Measurements from ENCODE around the gene SSH2. TPM values are rescaled to one million over a fixed set of nuclear protein-coding genes. Genes with fewer than 3 reads are reported as not detected.
"Not testable (repeated sequence)": the region's sequence is repeated elsewhere in the genome, so short reads cannot be mapped to it uniquely, and the experiment has no call there.

The SSH2 gene
- total RNA-seq, 1 experiment from 2014 or later: 8.5 TPM

GRCh38 chr17:29677221-29677791 lies 252.7 kb downstream of the SSH2 start:
- no peak overlapping the region for H3K27ac ChIP-seq (ENCODE audit: low read length)
- intact Hi-C loops (cut with micrococcal nuclease): no loop called here
- DNase-seq: no peak
- no peak overlapping the region for H3K4me2 ChIP-seq (ENCODE audit: low read length)
- no peaks in the 10 kb centered on the region for H3K9me2 ChIP-seq (replicated peaks; ENCODE audit: low read length)
- no peaks in the 10 kb centered on the region for H3K27me3 ChIP-seq (ENCODE audit: low read length)
- CTCF ChIA-PET: no interaction called here
- no peak overlapping the region for H3K9ac ChIP-seq (ENCODE audit: low read length)
- no peaks in the 10 kb centered on the region for H3F3A ChIP-seq (ENCODE audit: low read length, unreplicated experiment)
- no peak overlapping the region for H3K4me3 ChIP-seq (ENCODE audit: low read length)
- no peaks in the 10 kb centered on the region for H3K79me2 ChIP-seq (ENCODE audit: low read length)
- no peaks in the 10 kb centered on the region for H3K36me3 ChIP-seq (ENCODE audit: low read depth, low read length)
- POLR2A ChIA-PET (ENCODE audit: unreplicated experiment): interaction anchor here (0.7 kb wide), 1 partner anchor 104 kb away, joined by 5 read pairs; no protein-coding TSS in a partner anchor
- TF ChIP-seq EZH2phosphoT487 (IDR thresholded peaks at IDR 0.05; ENCODE audit: borderline replicate concordance, low read length) (no peak), CTCF (conservative IDR thresholded peaks at IDR 0.05; ENCODE audit: low read depth, low read length) (no peak), EZH2 (IDR thresholded peaks at IDR 0.05; ENCODE audit: low read length, unreplicated experiment) (no peak)
- H4K20me1 ChIP-seq (ENCODE audit: low read length): no peaks in the 10 kb centered on the region
- no peaks in the 10 kb centered on the region for H3K9me3 ChIP-seq (ENCODE audit: low read length)
- BruUV-seq (replicated peaks): no TSS peak
- H3K4me1 ChIP-seq (ENCODE audit: insufficient read depth, low read length): no peaks in the 10 kb centered on the region
- no peak for ATAC-seq
- H2AFZ ChIP-seq (ENCODE audit: low read length): no peak overlapping the region

GRCh38 chr17:29675961-29676360 lies 254.1 kb downstream of the SSH2 start:
- H3K4me1 ChIP-seq (ENCODE audit: insufficient read depth, low read length); BruUV-seq (replicated peaks); DNase-seq; H3K36me3 ChIP-seq (ENCODE audit: low read depth, low read length); H3K9me2 ChIP-seq (replicated peaks; ENCODE audit: low read length); POLR2A ChIA-PET (ENCODE audit: unreplicated experiment); ATAC-seq; H2AFZ ChIP-seq (ENCODE audit: low read length); intact Hi-C loops (cut with micrococcal nuclease); H3K9ac ChIP-seq (ENCODE audit: low read length); H3K79me2 ChIP-seq (ENCODE audit: low read length); H3K4me3 ChIP-seq (ENCODE audit: low read length); H3K27ac ChIP-seq (ENCODE audit: low read length); H3K4me2 ChIP-seq (ENCODE audit: low read length); H3F3A ChIP-seq (ENCODE audit: low read length, unreplicated experiment); H4K20me1 ChIP-seq (ENCODE audit: low read length); CTCF ChIA-PET; H3K9me3 ChIP-seq (ENCODE audit: low read length); H3K27me3 ChIP-seq (ENCODE audit: low read length): not testable (repeated sequence)

DNA sequence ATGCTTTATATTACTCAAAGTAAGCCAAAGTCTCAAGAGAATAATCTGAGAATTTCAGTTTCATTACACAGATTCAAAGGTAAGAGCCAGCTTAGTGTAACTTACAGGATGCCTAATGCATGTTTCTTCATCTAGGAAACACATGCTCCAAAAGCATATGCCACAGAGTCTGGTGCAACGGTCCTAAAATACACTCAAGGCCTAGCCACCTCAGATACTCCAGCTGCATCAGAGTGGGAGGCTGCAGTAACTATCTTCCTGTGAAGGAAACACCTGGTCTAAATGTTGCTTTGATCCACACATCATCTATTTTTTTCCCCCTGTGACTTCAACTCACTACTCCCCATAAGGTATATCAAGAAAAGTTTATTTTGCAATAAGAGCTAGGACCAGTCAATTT lies 255.7 kb downstream of the SSH2 start:
- intact Hi-C loops (cut with micrococcal nuclease): no loop called here
- no peak overlapping the region for H3K4me2 ChIP-seq (ENCODE audit: low read length)
- no peaks in the 10 kb centered on the region for H3K27me3 ChIP-seq (ENCODE audit: low read length)
- CTCF ChIA-PET: interaction anchor here (0.7 kb wide), 1 partner anchor 9 kb away, joined by 4 read pairs; no protein-coding TSS in a partner anchor
- no peaks in the 10 kb centered on the region for H4K20me1 ChIP-seq (ENCODE audit: low read length)
- H3K36me3 ChIP-seq (ENCODE audit: low read depth, low read length): no peaks in the 10 kb centered on the region
- no peak for ATAC-seq
- no peak overlapping the region for H3K4me3 ChIP-seq (ENCODE audit: low read length)
- H3K27ac ChIP-seq (ENCODE audit: low read length): no peak overlapping the region
- H3F3A ChIP-seq (ENCODE audit: low read length, unreplicated experiment): no peaks in the 10 kb centered on the region
- H2AFZ ChIP-seq (ENCODE audit: low read length): no peak overlapping the region
- no peaks in the 10 kb centered on the region for H3K4me1 ChIP-seq (ENCODE audit: insufficient read depth, low read length)
- no peak for TF ChIP-seq CTCF (conservative IDR thresholded peaks at IDR 0.05; ENCODE audit: low read depth, low read length)
- no peak for TF ChIP-seq EZH2 (IDR thresholded peaks at IDR 0.05; ENCODE audit: low read length, unreplicated experiment)
- no peak for TF ChIP-seq EZH2phosphoT487 (IDR thresholded peaks at IDR 0.05; ENCODE audit: borderline replicate concordance, low read length)
- no TSS peak for BruUV-seq (replicated peaks)
- no peak overlapping the region for H3K9ac ChIP-seq (ENCODE audit: low read length)
- H3K9me3 ChIP-seq (ENCODE audit: low read length): no peaks in the 10 kb centered on the region
- POLR2A ChIA-PET (ENCODE audit: unreplicated experiment): interaction anchor here (0.6 kb wide), 1 partner anchor 49 kb away, joined by 4 read pairs; no protein-coding TSS in a partner anchor
- no peak for DNase-seq
- no peaks in the 10 kb centered on the region for H3K9me2 ChIP-seq (replicated peaks; ENCODE audit: low read length)
- no peaks in the 10 kb centered on the region for H3K79me2 ChIP-seq (ENCODE audit: low read length)

All from PC-3 (cell line).